ENCODE data around the gene JARID2. TPM values are rescaled to one million over a fixed set of nuclear protein-coding genes. Genes with fewer than 3 reads are reported as not detected.
A peak's percentile ranks its signal among the peaks of the same experiment; 100 is the strongest.

Gene JARID2
- polyA plus RNA-seq, 1 of the 3 experiments (the other 2 are of a cell fraction), result 3.4 TPM

- TF ChIP-seq, protein P1, sequence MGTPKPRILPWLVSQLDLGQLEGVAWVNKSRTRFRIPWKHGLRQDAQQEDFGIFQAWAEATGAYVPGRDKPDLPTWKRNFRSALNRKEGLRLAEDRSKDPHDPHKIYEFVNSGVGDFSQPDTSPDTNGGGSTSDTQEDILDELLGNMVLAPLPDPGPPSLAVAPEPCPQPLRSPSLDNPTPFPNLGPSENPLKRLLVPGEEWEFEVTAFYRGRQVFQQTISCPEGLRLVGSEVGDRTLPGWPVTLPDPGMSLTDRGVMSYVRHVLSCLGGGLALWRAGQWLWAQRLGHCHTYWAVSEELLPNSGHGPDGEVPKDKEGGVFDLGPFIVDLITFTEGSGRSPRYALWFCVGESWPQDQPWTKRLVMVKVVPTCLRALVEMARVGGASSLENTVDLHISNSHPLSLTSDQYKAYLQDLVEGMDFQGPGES (IDR thresholded peaks at IDR 0.05; ENCODE audit: low read depth, low read length), result no peak
- TF ChIP-seq FOSL2 (IDR thresholded peaks at IDR 0.05; ENCODE audit: borderline replicate concordance, low read depth) (peak; percentile 45; the same call in 1 of the 2 replicates), MAX (IDR thresholded peaks at IDR 0.05; ENCODE audit: low read depth) (peak; percentile 43; the same call in 1 of the 2 replicates), EP300 (IDR thresholded peaks at IDR 0.05; ENCODE audit: borderline replicate concordance in 1 of 2, low read depth in 1 of 2, low read length in 1 of 2) (peak; percentile 59 to 83), RCOR1 (IDR thresholded peaks at IDR 0.05; ENCODE audit: low read length) (peak; percentile 37; the same call in 1 of the 2 replicates), RAD21 (IDR thresholded peaks at IDR 0.05; ENCODE audit: low read length) (no peak), REST (IDR thresholded peaks at IDR 0.05; ENCODE audit: low read depth, low read length) (no peak)
These were observed 217.1 kb downstream of the JARID2 start (continued) for GRCh38 chr6:15462717-15463525.

DNA sequence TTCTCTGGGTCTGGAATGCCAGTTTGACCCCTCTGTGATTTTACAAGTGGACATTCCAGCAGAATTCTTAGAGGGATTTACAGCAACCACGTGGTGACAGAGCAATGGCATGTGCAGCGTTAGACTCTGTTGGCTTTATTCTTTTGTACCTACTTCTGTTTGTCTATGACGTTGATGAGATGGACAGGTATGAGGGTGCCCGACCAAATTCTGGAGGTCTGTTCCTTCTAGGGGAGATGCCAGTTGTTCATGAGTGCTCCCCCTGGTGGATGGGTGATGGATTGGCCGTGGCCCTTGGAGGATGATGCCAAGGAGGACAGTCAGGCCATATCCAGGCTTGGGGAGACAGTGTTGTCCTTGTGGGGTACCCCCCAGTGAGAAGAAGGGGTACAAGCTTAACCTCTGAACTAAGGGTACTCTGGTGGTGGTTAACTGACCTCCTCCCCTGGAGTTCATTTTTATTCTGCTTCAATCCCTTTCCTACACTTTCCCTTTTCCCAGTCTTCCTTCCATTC is 218.4 kb downstream of the JARID2 start:
- Histone ChIP-seq H3K4me3 (ENCODE audit: low read depth in 2 of 2, low read length in 1 of 2) (no peak overlapping the region), H3K9me2 (no peaks in the 10 kb centered on the region), H3F3A (replicated peaks; ENCODE audit: insufficient read depth) (no peaks in the 10 kb centered on the region), H4K20me1 (ENCODE audit: insufficient read depth) (peaks cover 25% of the 10 kb centered on the region; the same call in 1 of the 2 replicates), H3K27me3 (ENCODE audit: insufficient read depth) (no peaks in the 10 kb centered on the region), H3K36me3 (replicated peaks in 1 of 2; ENCODE audit: control insufficient read depth in 1 of 2, insufficient read depth in 2 of 2, low read length in 1 of 2) (peaks cover 0 to 5% of the 10 kb centered on the region in 2 experiments), H3K27ac (ENCODE audit: low read depth in 2 of 2, low read length in 1 of 2) (no peak overlapping the region), H3K4me2 (no peak overlapping the region), H3K9ac (no peak overlapping the region), H2AFZ (ENCODE audit: low read depth) (no peak overlapping the region), H3K4me1 (ENCODE audit: control insufficient read depth in 1 of 2, insufficient read depth in 2 of 2, low read depth in 1 of 2, low read length in 1 of 2) (peaks cover 5 to 18% of the 10 kb centered on the region in 2 experiments; a peak in 2 of 4 replicates), H3K79me2 (ENCODE audit: insufficient read depth) (no peaks in the 10 kb centered on the region), H3K9me3 (no peaks in the 10 kb centered on the region)
- ChIA-PET POLR2A (no interaction called here), CTCF (interaction anchor here (0.9 to 2.0 kb wide), 6 partner anchors 13 to 28 kb away, joined by 4 to 6 read pairs (median 6); no protein-coding TSS in a partner anchor)
- no peak for DNase-seq
- TF ChIP-seq, protein P2, sequence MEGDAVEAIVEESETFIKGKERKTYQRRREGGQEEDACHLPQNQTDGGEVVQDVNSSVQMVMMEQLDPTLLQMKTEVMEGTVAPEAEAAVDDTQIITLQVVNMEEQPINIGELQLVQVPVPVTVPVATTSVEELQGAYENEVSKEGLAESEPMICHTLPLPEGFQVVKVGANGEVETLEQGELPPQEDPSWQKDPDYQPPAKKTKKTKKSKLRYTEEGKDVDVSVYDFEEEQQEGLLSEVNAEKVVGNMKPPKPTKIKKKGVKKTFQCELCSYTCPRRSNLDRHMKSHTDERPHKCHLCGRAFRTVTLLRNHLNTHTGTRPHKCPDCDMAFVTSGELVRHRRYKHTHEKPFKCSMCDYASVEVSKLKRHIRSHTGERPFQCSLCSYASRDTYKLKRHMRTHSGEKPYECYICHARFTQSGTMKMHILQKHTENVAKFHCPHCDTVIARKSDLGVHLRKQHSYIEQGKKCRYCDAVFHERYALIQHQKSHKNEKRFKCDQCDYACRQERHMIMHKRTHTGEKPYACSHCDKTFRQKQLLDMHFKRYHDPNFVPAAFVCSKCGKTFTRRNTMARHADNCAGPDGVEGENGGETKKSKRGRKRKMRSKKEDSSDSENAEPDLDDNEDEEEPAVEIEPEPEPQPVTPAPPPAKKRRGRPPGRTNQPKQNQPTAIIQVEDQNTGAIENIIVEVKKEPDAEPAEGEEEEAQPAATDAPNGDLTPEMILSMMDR (IDR thresholded peaks at IDR 0.05), result peak; percentile 64
- TF ChIP-seq ELF1 (IDR thresholded peaks at IDR 0.05), result no peak
- WGBS (ENCODE audit: low lambda C conversion rate), result 81% methylated on average over 5 of the region's 5 CpGs

All from SK-N-SH (cell line).